PFSK-1 (cell line): Measurements from ENCODE around the gene TTYH2.

Source experiments
- POLR2AphosphoS5 ChIP-seq: IDR thresholded peaks from 2 replicates; pipeline ENCODE4 v1.6.1; 2012; ENCODE audit warnings: low read depth, mild to moderate bottlenecking, control low read depth, low read length, moderate library complexity
- REST ChIP-seq, 2 experiments: IDR thresholded peaks; 2 replicates each; pipeline versions ENCODE4 v1.6.1 to v1.8.0; 2011 to 2012; ENCODE audit warnings: low read depth in 2 of 2, low read length in 2 of 2, control low read depth in 1 of 2, inconsistent platforms in 1 of 2, mild to moderate bottlenecking in 1 of 2, moderate library complexity in 1 of 2; ENCODE audit not compliant: insufficient read depth in 1 of 2
- SIN3A ChIP-seq: IDR thresholded peaks from 2 replicates; pipeline ENCODE4 v1.6.1; 2012; ENCODE audit warnings: mild to moderate bottlenecking, low read length, moderate library complexity, borderline replicate concordance; ENCODE audit not compliant: insufficient read depth
- TAF1 ChIP-seq: IDR thresholded peaks from 2 replicates; pipeline ENCODE4 v1.6.1; 2012; ENCODE audit warnings: low read length, control low read depth, borderline replicate concordance; ENCODE audit not compliant: insufficient read depth

DNA sequence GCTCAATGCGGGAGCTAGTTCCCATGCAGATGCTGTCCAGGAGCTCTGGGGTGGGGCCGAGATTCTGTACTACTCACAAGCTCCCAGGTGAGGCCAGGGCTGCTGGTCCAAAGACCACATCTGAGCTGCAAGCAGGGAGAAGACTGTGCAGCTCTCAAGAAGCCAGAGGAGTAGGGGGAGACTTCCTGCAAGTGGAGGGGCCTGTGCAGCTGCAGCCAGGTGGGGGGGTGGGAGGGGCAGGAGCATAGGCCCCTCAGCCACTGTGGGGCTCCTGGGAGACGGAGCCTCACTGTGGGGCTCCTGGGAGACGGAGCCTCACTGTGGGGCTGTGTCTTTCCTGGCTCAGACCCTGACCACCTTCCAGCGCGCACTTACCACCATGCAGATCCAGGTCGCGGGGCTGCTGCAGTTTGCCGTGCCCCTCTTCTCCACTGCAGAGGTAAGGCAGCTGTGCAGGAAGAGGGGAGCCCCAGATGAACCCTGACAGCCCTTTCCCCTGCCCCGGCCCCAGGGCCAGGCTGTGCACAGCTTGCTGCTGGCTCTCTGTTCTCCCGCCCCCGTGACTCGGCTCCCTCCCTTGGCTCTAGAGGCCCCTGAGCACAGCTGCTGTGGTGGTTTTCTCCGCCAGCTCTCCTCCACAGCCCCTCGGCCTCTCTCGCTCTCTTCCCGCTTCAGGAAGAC, 36.4 kb downstream of the TTYH2 start:
- TF ChIP-seq SIN3A = no peak
- no peak for TF ChIP-seq TAF1
- TF ChIP-seq POLR2AphosphoS5 = no peak
- no peak for TF ChIP-seq REST (IDR thresholded peaks at IDR 0.05; ENCODE audit: insufficient read depth in 1 of 2, low read depth in 2 of 2, low read length in 2 of 2)
